OCI-LY1 (cell line): ENCODE measurements around the gene HELQ.

Experiments used
- H2AFZ ChIP-seq: fragments of 200-600 bp; sonication (generic), shearing (Covaris generic); 2 replicates; pipeline ENCODE4 v1.6.0; 2014; ENCODE audit warnings: antibody characterized with exemption, mild to moderate bottlenecking, low read length
- H3F3A ChIP-seq: fragments of 200-600 bp; sonication (generic), shearing (Covaris generic); 2 replicates; pipeline ENCODE4 v1.6.0; 2014; ENCODE audit warnings: mild to moderate bottlenecking, antibody characterized with exemption, low read length, moderate library complexity; ENCODE audit not compliant: insufficient read depth
- H3K27ac ChIP-seq: fragments of 200-600 bp; sonication (generic); 2 replicates; pipeline ENCODE4 v1.5.1; 2014; ENCODE audit warnings: low read length, mixed run types, mild to moderate bottlenecking, low read depth; ENCODE audit not compliant: poor library complexity, severe bottlenecking
- H3K27me3 ChIP-seq: fragments of 200-600 bp; sonication (generic); 2 replicates; pipeline ENCODE4 v1.6.0; 2014; ENCODE audit warnings: antibody characterized with exemption, mild to moderate bottlenecking, low read length, moderate library complexity; ENCODE audit not compliant: insufficient read depth
- H3K36me3 ChIP-seq: fragments of 200-600 bp; sonication (generic); 2 replicates; pipeline ENCODE4 v1.6.1; 2014; ENCODE audit warnings: mild to moderate bottlenecking, antibody characterized with exemption, low read length, moderate library complexity, mixed read lengths; ENCODE audit not compliant: insufficient read depth
- H3K4me1 ChIP-seq: fragments of 200-600 bp; sonication (generic); 2 replicates; pipeline ENCODE4 v1.5.1; 2014; ENCODE audit warnings: mild to moderate bottlenecking, low read length, moderate library complexity; ENCODE audit not compliant: insufficient read depth, severe bottlenecking
- H3K4me2 ChIP-seq: fragments of 200-600 bp; sonication (generic), shearing (Covaris generic); 2 replicates; pipeline ENCODE4 v1.6.1; 2014; ENCODE audit warnings: low read length
- H3K4me3 ChIP-seq: fragments of 200-600 bp; sonication (generic); 2 replicates; pipeline ENCODE4 v1.5.1; 2014; ENCODE audit warnings: low read length, low read depth, mild to moderate bottlenecking, mixed read lengths; ENCODE audit not compliant: poor library complexity, severe bottlenecking
- H3K79me2 ChIP-seq: fragments of 200-600 bp; shearing (Covaris generic); 2 replicates; pipeline ENCODE4 v1.6.1; 2016; ENCODE audit warnings: mixed run types, low read length, mixed read lengths; ENCODE audit not compliant: insufficient read depth
- H3K9ac ChIP-seq: fragments of 200-600 bp; sonication (generic), shearing (Covaris generic); 2 replicates; pipeline ENCODE4 v1.6.1; 2014; ENCODE audit warnings: mild to moderate bottlenecking, low read length, mixed read lengths
- H3K9me2 ChIP-seq: fragments of 200-600 bp; sonication (generic), shearing (Covaris generic); 2 replicates; pipeline ENCODE4 v1.6.1; 2014; ENCODE audit warnings: low read depth, mild to moderate bottlenecking, low read length, mixed read lengths
- H3K9me3 ChIP-seq: fragments of 200-600 bp; shearing (Covaris generic); 2 replicates; pipeline ENCODE4 v1.6.1; 2014; ENCODE audit warnings: low read length, mixed read lengths
- H4K20me1 ChIP-seq: fragments of 200-600 bp; sonication (generic), shearing (Covaris generic); 2 replicates; pipeline ENCODE4 v1.6.0; 2016; ENCODE audit warnings: mild to moderate bottlenecking, low read length; ENCODE audit not compliant: insufficient read depth
- CTCF ChIP-seq: fragments of 200-600 bp; sonication (generic), shearing (Covaris generic); IDR thresholded peaks from 2 replicates; pipeline ENCODE4 v1.5.1; 2017; ENCODE audit warnings: mild to moderate bottlenecking, antibody characterized with exemption, low read length, moderate library complexity, mixed read lengths
- EZH2 ChIP-seq: fragments of 200-600 bp; sonication (generic), shearing (Covaris generic); IDR thresholded peaks from 2 replicates; pipeline ENCODE4 v1.8.0; 2017; ENCODE audit warnings: borderline replicate concordance, mixed run types, mild to moderate bottlenecking, antibody characterized with exemption, low read length, moderate library complexity, mixed read lengths

HELQ gene

GRCh38 chr4:83372931-83373330, 82.7 kb downstream of the HELQ start:
- H3K9me3 ChIP-seq: peaks cover 7% of the 10 kb centered on the region
- no peak overlapping the region for H3K4me2 ChIP-seq
- no peaks in the 10 kb centered on the region for H3K36me3 ChIP-seq
- H3K27ac ChIP-seq: no peak overlapping the region
- no peak for TF ChIP-seq EZH2
- no peak for TF ChIP-seq CTCF
- no peaks in the 10 kb centered on the region for H3K9me2 ChIP-seq
- H3K9ac ChIP-seq: no peak overlapping the region
- no peaks in the 10 kb centered on the region for H3F3A ChIP-seq
- no peaks in the 10 kb centered on the region for H4K20me1 ChIP-seq
- H2AFZ ChIP-seq: no peak overlapping the region
- H3K4me1 ChIP-seq: no peaks in the 10 kb centered on the region
- no peaks in the 10 kb centered on the region for H3K27me3 ChIP-seq
- H3K79me2 ChIP-seq: no peaks in the 10 kb centered on the region
- H3K4me3 ChIP-seq: no peak overlapping the region

- H3K4me1 ChIP-seq: no peaks in the 10 kb centered on the region
- H3K27ac ChIP-seq: no peak overlapping the region
- TF ChIP-seq CTCF (no peak), EZH2 (no peak)
- H3K36me3 ChIP-seq: no peaks in the 10 kb centered on the region
- no peak overlapping the region for H3K9ac ChIP-seq
- H3K27me3 ChIP-seq: no peaks in the 10 kb centered on the region
- no peaks in the 10 kb centered on the region for H3K9me2 ChIP-seq
- H3F3A ChIP-seq: no peaks in the 10 kb centered on the region
- H2AFZ ChIP-seq: no peak overlapping the region
- no peak overlapping the region for H3K4me2 ChIP-seq
- no peak overlapping the region for H3K4me3 ChIP-seq
- H3K79me2 ChIP-seq: no peaks in the 10 kb centered on the region
- H4K20me1 ChIP-seq: no peaks in the 10 kb centered on the region
- peaks cover under 1% of the 10 kb centered on the region; the same call in 1 of the 2 replicates for H3K9me3 ChIP-seq
Measured at GRCh38 chr4:83371936-83372335, 83.7 kb downstream of the HELQ start.

- Histone ChIP-seq H3K4me2 (no peak overlapping the region), H2AFZ (no peak overlapping the region), H3K4me1 (no peaks in the 10 kb centered on the region), H3K27me3 (no peaks in the 10 kb centered on the region), H3F3A (no peaks in the 10 kb centered on the region), H3K4me3 (no peak overlapping the region), H3K79me2 (no peaks in the 10 kb centered on the region), H3K27ac (no peak overlapping the region), H3K9me2 (no peaks in the 10 kb centered on the region), H4K20me1 (no peaks in the 10 kb centered on the region), H3K9me3 (no peaks in the 10 kb centered on the region), H3K36me3 (no peaks in the 10 kb centered on the region), H3K9ac (no peak overlapping the region)
- TF ChIP-seq CTCF: no peak
- TF ChIP-seq EZH2: no peak
Measured at GRCh38 chr4:83371235-83371634, 84.4 kb downstream of the HELQ start.
